Measurements from ENCODE around the gene THSD8.

The THSD8 gene

DNA sequence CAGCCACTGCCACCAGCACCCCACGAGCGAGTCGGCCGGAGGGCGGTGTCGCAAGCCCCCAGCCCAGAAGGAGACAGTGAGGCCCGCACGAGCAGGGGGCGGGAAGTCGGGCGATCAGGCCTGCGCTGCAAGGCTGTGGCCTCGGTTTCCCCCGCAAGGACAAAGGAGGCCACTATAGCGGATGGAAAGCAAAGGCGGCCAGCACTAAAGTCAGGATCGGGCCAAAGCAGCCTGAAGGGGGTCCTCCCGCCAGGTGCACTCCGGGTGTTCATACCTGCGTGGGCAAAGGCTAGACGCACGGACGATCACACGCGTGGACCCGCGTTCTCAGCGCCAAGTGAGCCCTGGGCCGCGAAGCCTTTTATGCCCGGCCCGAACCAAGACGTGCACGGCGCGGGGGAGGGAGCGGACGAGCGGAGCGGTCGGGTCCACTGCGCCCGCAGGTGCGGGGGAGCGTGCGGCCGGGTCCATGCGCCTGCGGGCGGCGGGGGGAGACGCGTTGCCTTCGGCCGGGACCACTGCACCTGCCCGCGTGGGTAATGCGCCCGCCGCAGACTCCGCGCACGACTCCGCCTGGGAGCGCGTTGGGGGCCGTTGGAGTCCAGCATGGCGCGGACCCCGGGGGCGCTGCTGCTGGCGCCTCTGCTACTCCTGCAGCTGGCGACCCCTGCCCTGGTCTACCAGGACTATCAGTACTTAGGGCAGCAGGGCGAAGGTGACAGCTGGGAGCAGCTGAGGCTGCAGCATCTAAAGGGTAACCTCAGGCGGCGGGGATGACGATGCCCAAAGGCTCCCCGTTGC is at the start of gene THSD8, which contains the start of gene PRDX2:
Gene THSD8 (plus strand): TSS at position 604 of the 801 bp plus-strand sequence. CDS start 3 bp downstream, at position 607.
Gene PRDX2 (minus strand): TSS at position 335 of the 801 bp plus-strand sequence. CDS start 539 bp downstream, outside the sequence.
- no peak for DNase-seq (ENCODE audit: low read depth)

DNA sequence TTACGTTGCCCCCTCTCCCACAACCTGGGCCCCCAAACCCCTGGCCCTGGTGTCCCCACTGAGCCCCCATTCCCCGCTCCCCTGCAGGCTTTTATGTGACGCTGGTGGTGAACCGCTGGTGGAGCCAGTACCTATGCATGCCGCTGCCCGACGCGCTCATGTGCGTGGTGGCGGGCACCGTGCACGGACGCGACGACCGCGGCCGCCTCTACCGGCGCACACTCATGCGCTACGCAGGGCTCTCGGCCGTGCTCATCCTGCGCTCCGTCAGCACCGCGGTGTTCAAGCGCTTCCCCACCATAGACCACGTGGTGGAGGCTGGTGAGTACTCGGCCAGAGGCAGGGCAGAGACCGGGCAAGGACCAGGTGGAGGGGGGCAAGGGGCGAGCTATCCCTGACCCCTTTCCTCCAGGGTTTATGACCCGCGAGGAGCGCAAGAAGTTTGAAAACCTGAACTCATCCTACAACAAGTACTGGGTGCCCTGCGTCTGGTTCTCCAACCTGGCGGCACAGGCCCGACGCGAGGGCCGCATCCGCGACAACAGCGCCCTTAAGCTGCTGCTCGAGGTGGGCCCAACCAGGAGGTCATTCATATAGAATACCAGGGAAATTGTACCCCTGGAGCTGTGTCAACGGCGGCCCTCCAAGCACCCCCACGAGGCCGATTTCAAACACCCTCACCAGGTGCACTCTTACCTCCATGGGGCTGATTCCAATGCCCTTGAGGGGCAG is 47.2 kb upstream of the THSD8 start:
- no peak for DNase-seq (ENCODE audit: low read depth)

DNA sequence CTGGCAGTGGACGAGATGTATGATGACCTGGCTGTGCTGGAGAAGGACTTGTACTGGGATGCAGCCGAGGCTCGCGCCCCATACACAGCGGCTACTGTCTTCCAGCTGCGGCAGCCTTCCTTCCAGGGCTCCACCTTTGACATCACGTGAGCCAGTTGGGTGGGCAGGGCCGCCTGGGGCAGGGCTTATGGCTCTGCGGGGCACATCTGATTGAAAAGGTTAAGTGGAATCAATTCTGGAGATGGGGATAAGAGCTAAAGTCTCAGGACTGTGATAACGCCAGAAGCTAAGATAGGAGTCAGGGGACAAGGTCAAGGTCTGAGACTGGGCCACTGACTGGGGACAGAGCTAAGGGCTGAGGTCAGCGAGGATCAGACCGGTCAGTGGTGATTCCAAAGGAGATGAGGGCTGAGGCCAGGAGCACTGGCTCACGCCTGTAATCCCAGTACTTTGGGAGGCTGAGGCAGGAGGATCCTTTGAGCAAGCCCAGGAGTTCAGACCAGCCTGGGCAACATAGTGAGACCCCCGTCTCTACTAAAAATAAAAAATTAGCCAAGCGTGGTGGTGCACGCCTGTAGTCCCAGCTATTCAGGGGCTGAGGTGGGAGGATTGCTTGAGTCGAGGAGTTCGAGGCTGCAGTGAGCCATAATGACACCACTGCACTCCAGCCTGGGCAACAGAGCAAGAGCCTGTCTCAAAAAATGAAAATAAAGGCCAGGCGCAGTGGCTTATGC is 45.6 kb upstream of the THSD8 start:
- DNase-seq (ENCODE audit: low read depth): no peak

DNA sequence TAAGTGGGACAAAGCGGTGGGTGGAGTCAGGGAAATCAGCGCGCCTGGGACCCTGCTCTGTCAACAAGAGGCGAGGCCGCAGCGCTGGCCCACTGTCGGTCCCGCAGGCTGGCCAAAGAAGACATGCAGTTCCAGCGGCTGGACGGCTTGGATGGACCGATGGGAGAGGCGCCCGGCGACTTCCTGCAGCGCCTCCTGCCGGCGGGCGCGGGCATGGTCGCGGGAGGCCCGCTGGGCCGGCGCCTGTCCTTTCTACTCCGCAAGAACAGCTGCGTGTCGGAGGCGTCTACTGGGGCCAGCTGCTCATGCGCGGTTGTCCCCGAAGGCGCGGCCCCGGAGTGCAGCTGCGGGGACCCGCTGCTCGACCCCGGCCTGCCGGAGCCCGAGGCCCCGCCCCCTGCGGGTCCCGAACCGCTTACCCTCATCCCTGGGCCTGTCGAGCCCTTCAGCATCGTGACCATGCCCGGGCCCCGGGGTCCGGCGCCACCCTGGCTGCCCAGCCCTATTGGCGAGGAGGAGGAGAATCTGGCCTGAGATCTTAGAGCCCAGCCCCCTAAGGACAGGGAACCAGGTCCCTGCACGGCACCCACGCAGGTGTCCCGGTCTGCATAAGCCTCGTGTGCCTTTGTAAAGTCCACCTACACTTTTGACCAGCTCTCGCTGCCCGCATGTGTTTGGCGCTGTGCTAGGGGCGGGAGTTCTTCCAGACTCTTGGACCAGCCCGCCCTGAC is 44.2 kb upstream of the THSD8 start:
- DNase-seq (ENCODE audit: low read depth): peak; percentile 49

DNA sequence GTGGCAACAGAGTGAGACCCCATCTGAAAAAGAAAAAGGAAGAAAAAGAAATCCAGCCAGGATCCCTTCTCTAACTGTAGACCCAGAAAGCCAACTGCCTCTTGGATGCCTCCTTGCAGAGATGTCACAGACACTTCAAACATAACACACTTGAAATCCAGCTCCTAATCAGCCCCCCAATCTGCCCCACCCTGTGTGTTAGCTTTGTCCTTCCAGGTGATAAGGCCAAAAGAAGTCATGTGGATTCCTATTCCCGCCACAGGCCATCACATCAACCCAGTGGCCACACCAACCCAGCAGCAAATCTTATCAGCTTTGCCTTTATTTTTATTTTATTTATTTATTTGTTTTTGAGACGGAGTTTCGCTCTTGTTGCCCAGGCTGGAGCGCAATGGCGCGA is 42.2 kb upstream of the THSD8 start:
- no peak for DNase-seq (ENCODE audit: low read depth)

DNA sequence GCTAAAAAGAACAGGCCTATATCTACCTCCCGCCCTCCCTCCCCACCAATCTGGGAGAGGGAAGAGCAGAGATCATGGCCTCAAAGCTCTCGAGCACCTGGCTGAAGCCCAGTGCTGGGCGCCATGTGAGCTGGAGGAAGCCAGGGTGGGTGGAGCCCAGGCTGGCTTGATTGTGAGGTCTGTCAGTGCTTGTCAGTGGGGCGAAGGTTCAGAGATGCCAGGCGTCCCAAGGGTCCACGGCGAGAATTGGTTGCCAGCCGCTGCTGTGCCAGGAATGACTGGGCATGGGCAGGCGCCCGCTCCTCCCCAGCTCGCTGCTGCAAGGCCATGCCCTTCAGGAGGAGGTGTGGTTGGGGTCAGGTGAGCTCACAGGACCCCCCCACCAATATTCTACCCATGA is 38.8 kb upstream of the THSD8 start:
- DNase-seq (ENCODE audit: low read depth): no peak

DNA sequence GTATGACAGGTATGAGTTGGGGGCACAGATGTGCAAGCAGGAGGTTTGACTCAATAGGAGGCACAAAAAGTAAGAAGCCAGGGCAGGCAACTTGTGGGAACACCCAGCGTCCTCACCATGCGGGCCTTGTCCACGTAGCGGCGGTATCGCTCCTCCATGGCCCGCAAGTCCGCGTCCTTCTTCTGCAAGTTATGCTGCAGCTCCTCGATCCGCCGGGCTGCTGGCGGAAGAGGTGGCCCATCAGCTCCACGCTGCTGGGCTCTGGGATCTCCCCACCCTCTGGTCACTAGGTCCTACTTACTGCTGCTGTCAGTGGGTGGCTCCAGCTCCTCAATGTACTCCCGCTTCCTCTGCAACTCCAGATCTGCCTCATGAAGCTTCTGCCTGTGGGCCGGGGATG is 37.2 kb upstream of the THSD8 start:
- DNase-seq (ENCODE audit: low read depth): no peak

DNA sequence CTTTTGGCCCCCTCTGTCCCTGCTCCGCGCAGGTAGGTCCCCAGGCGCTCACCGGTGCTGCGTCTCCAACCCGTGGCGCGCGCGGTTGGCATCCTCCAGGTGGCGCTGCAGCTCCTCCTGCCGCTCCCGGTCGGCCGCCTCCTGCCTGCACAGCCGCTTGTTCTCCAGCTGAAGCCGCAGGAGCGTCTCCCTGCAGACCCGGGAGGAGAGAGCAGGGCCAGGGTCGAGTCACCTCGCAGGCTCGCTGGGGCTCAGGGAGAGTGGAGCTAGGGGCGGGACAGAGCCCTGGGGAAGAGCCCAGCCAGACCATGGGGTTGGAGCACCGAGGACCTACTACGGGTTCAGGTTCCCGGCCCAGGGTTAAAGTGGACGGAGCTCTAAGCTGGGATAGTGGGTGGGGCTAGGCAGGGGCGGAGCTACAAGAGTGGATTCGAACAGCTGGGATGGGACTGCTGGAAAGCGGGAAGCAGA is 35.8 kb upstream of the THSD8 start:
- DNase-seq (ENCODE audit: low read depth): no peak

DNA sequence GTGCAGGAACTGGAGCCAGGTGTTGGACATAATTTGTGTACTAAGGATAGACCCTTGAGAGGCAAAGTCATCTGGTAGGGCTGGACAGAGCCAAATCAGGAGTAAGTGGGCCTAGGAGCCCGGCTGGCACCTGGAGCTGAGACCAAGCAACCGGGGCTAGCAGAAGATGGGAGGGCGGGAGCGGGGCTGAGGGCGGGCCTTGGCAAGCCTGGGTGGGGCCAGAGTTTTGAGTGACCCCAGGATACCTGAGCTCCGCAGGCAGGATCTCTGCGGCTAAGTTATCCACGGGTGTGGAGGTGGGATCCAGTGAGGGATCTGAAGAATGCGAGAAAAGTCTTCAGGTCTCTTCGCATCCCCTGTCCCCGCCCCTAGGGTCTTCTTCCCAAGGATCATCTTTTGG is 34.7 kb upstream of the THSD8 start:
- no peak for DNase-seq (ENCODE audit: low read depth)

DNA sequence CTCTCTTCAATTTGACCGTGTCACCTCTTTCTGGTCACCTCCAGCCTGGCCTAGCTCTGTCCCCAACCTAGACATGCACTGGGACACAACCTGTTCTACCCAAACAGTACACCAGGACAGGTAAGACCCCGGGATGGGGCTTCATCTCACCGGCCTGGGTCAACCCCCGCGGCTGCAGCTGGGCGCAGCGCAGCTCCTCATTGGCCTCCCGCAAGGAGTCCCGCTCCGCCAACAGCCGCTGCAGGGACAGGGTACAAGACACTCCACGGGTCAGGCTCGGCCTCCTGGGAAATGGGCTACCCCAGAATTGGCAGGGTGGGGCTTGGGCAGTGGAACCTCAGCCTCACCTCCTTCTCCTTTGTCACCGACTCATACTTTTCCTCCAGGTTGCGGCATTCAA is 34.2 kb upstream of the THSD8 start:
- DNase-seq (ENCODE audit: low read depth): no peak

DNA sequence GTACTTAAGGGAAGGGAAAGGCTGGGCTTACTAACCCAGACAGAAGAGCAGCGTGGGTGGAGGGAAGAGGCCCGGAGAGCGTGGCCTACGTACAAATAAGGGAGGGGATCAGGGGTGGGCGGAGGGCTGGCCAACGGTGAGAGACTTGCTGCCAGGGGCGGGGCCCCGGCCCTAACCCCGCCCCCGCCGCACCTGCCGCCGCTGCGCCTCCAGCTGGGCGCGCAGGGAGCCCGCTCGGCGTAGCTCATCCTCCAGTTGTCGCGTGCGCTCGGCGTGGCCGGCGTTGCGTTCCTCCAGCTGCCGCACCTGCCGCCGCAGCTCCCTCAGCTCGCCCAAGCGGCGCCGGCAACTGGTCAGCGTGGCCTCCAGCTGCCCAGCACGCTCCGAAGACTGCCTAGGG is 32.2 kb upstream of the THSD8 start:
- no peak for DNase-seq (ENCODE audit: low read depth)

DNA sequence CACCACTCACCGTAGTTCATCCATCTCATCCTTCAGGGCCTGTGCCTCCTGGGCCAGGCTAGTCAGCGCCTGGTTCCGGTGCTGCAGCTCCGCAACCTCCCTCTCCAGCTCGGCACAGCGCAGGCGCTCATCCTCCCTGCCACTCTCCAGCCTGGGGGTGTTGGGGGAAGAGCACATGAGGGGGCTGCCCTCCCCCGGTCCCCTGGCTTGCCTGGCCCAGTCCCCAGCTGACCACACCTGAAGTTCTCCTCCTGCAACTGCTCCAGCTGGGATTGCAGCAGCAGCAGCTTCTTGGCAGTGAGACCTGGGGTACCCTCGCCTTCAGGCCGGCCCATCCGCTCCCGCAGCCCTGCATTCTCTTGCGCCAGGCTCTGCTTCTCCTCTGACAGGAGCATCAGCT is 30.9 kb upstream of the THSD8 start:
- DNase-seq (ENCODE audit: low read depth): no peak

DNA sequence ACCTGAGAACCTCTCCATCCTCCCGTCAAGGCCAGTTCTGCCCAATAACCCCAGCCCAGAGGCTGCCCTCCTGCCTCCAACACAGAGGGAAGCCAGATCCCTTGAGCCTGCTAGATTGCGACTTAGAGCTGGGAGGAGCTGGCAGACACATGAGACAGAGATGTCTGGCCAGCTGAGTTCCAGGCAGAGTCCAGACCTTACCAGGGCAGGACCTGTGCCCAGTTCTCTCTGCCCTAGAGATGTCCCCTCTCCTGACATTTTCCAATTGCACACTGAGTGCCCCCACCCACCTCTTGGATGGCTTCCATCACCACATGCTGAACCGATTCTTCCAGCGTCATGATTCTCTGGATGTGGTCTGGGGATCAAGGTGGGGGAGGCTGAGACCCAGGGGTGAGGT is 29.5 kb upstream of the THSD8 start:
- no peak for DNase-seq (ENCODE audit: low read depth)

DNA sequence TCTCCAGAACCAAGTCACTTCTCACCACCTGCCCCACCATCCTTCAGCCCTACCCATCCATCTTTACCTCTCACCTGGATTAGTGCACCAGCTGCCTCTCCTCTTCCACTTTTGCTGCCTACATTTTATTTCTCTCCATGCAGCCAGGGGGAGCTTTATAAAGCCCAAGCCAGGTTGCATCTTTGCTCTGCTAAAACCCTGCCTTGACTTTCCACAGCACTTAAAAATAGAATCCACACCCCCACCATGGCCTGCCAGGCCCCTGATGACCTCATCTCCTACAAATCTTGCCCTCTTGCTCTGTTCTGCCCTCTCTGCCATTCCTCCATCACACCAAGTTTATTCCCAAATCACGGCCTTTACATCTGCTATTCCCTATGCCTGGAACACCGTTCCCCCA is 28.3 kb upstream of the THSD8 start:
- DNase-seq (ENCODE audit: low read depth): no peak

DNA sequence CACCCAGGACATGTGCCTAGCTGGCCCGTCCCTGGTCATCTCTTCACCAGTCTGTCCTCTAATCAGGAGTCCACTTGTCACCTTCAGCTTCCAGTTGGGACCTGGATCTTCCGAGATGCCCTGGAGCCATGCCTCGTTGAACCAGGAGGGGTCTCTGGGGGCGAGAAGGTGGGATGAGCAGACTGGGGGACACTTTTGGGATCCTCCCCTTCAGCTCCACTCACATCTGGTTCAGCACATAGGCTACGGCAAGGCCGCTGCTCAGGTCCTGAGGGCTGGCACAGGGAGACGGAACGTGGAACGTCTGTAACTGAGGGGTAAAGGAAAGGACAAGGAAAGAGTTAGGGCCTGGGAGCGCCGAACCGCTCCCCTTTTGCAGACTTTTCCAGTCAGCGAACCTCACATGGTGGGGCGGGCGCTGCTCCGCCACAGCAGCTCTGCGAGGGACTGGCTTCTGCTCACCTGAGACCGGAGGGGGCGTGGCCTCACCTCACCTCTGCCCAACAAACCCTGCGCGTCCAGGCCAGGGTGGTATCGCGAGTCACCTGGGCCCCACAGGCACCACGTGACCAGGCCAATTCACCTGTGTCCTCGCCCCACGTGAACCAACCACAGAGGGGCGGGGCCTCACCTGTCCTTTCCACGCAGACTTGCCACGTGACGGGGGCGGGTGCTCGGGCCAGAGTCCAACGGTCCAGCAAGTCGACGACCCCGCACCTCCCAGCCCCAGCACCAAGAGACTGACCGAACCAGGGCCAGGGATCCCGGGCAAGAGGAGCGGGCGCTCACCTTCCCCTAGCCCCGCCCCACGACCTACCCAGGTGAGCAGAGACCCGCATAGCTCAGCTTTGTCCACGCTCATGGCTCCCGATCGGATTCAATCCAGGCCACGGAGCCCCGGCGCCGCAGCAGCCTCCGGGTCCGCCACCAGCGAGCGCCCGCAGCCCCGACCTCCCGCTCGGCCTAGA is 27.0 kb upstream of the THSD8 start, which contains the start of gene HOOK2:
Gene HOOK2 (minus strand): TSS at position 965 of the 968 bp plus-strand sequence. CDS start 103 bp downstream, at position 862.
- no peak for DNase-seq (ENCODE audit: low read depth)

DNA sequence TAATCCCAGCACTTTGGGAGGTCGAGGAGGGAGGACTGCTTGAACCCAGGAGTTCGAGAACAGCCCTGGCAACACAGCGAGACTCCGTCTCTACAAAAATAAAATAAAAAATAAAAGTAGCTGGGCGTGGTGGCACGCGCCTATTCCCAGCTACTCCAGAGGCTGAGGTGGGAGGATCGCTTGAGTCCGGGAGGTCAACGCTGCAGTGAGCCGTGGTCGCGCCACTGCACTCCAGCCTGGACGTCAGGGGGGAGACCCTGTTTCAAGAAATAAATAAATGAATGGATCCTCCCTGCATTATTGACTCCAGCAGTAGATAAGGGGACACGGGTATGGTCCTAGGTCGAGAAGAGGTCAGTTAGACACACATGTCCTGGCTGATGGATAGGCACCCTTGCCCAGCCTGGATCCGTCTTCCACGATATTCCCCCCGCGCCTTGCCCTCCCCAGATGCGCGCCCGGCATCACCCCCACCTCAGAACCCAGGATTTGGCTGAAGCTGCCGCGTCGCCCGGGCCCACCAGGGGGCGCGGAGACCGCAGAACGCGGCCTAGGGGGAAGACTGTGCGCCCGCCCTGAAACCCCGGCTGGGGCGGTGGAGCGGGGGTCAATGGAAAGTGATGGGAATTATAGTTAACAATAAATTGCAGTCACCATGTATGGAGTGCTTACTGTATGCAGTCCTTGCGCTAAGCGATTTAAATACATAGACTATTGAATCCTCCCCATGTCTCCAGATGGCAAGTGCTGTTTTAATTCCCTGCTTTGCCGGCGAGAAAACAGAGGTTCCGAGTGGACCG is 24.5 kb upstream of the THSD8 start:
- DNase-seq (ENCODE audit: low read depth): no peak

DNA sequence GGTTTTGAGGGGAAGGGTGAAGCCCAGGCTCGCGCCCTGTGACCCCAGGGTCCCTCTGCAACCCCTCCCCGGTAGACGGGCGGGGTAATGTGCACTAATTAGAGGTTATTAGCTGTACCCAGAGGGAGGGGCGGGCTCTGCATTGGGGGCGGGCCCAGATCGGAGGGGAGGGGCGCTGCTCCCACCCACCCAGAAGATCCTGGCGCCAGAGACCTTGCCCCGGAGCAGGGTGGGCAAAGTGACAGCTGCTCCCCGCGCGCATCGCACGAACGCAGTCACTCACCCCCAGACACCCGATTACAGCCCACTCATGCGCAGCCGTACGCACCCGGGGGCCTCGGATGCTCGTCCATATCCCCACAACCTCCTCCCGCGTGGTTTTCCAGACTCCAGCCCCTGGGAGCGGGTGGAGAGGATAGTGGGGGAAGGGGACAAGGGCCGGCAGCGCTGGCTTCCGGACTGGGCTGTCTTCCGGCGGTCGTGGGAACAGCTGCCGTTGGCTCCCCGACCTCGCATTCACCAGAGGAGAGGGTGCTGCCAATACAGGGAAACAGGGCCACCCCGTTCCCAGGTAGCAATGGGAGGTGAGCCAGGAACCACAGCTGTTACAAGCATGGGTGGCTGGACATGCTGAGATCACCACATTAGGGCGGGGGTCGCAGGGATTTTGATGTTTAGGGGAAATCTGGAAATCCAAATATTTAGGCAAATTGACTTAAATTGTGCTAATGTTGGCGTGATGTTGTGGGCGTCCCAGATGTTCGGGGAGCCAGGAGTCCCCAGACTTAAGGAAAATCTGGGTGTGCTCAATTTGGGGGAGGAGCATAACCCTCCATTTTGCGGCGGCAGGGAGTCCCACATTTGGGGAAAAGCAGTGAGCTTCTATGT is 23.6 kb upstream of the THSD8 start:
- DNase-seq (ENCODE audit: low read depth): peak; percentile 51

DNA sequence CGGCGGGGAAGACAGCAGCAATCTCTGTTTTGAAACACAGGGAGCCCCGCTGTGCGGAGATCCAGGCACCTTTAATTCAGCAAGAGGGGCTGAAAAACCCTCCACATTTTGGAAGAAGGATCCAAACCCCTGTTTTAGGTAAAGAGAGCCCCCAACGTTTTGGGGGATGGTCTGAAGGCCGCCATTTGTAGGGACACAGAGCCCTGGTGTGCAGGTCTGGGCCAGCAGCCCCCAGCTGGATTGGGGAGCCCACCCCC is 23.0 kb upstream of the THSD8 start:
- DNase-seq (ENCODE audit: low read depth): no peak
